HG02885 (cell line): ENCODE measurements around the gene AKAP13.

Experiments used
- ATAC-seq: cut with Tn5 transposase; IDR thresholded peaks from one replicate; pipeline ENCODE4 v1.9.1; 2021; ENCODE audit warnings: mild to moderate bottlenecking; ENCODE audit not compliant: unreplicated experiment, poor library complexity

AKAP13 gene

GRCh38 chr15:85493260-85493659 lies 112.9 kb downstream of the AKAP13 start:
- no peak for ATAC-seq

- ATAC-seq: no peak
Measured at GRCh38 chr15:85494048-85494777, 113.8 kb downstream of the AKAP13 start.

GRCh38 chr15:85495096-85495495 lies 114.7 kb downstream of the AKAP13 start:
- ATAC-seq: no peak

GRCh38 chr15:85495544-85495943 lies 115.1 kb downstream of the AKAP13 start:
- no peak for ATAC-seq

GRCh38 chr15:85496151-85496550 lies 115.7 kb downstream of the AKAP13 start:
- no peak for ATAC-seq

GRCh38 chr15:85496551-85497171 lies 116.3 kb downstream of the AKAP13 start:
- no peak for ATAC-seq

GRCh38 chr15:85497172-85497569 lies 116.8 kb downstream of the AKAP13 start:
- no peak for ATAC-seq

- ATAC-seq: no peak
Measured at GRCh38 chr15:85498471-85498870, 118.1 kb downstream of the AKAP13 start.

GRCh38 chr15:85499371-85499887 lies 119.0 kb downstream of the AKAP13 start:
- ATAC-seq: no peak

GRCh38 chr15:85500060-85500708 lies 119.8 kb downstream of the AKAP13 start:
- no peak for ATAC-seq

GRCh38 chr15:85500729-85501128 lies 120.3 kb downstream of the AKAP13 start:
- no peak for ATAC-seq

- ATAC-seq: no peak
Measured at GRCh38 chr15:85501574-85501973, 121.2 kb downstream of the AKAP13 start.

- ATAC-seq: no peak
Measured at GRCh38 chr15:85503151-85503799, 122.9 kb downstream of the AKAP13 start.

GRCh38 chr15:85504749-85505676 lies 124.6 kb downstream of the AKAP13 start:
- ATAC-seq: no peak

GRCh38 chr15:85507114-85507513 lies 126.7 kb downstream of the AKAP13 start:
- no peak for ATAC-seq

GRCh38 chr15:85509973-85510372 lies 129.6 kb downstream of the AKAP13 start:
- no peak for ATAC-seq

GRCh38 chr15:85514413-85514812 lies 134.0 kb downstream of the AKAP13 start:
- no peak for ATAC-seq

GRCh38 chr15:85515212-85515611 lies 134.8 kb downstream of the AKAP13 start:
- no peak for ATAC-seq

- ATAC-seq: no peak
Measured at GRCh38 chr15:85517086-85517485, 136.7 kb downstream of the AKAP13 start.
